Coronary artery (tissue), 2 donors: ENCODE results near the gene TRAPPC12.
"Not testable (repeated sequence)": the region's sequence is repeated elsewhere in the genome, so short reads cannot be mapped to it uniquely, and the experiment has no call there.

Experiments used
- DNase-seq: peaks from one replicate; pipeline ENCODE4 v3.0.0-alpha.2; 2017; ENCODE audit warnings: low spot score
- H3K27ac ChIP-seq, 2 donors: fragments of 200-600 bp; sonication (generic); one replicate each; pipeline ENCODE4 v1.5.1; 2016 to 2019
- H3K4me3 ChIP-seq: fragments of 200-600 bp; sonication (generic); 2 replicates; pipeline ENCODE4 v1.5.1; 2016; ENCODE audit warnings: mild to moderate bottlenecking, moderate library complexity
- CTCF ChIP-seq: fragments of 200-600 bp; sonication (generic); IDR thresholded peaks from one replicate; pipeline ENCODE4 v1.5.1; 2019; ENCODE audit warnings: antibody characterized with exemption

The TRAPPC12 gene

GRCh38 chr2:3490191-3491170, 111.0 kb downstream of the TRAPPC12 start:
- peak; percentile 62 for DNase-seq
- TF ChIP-seq CTCF, result no peak
- no peak overlapping the region for H3K4me3 ChIP-seq
- no peak overlapping the region for H3K27ac ChIP-seq

- TF ChIP-seq CTCF, result no peak
- Histone ChIP-seq H3K4me3 (no peak overlapping the region), H3K27ac (no peak overlapping the region)
- DNase-seq, result peak; percentile 3
Measured at GRCh38 chr2:3491306-3491705, 111.8 kb downstream of the TRAPPC12 start.

GRCh38 chr2:3491716-3492474, 112.4 kb downstream of the TRAPPC12 start:
- H3K4me3 ChIP-seq, result no peak overlapping the region
- H3K27ac ChIP-seq, result peak overlapping the region in 1 of 2 donors; percentile 74
- TF ChIP-seq CTCF, result no peak
- peak; percentile 69 for DNase-seq

GRCh38 chr2:3492475-3492787, 112.9 kb downstream of the TRAPPC12 start:
- H3K27ac ChIP-seq, result peak overlapping the region; percentile 35 to 74
- not testable (repeated sequence) for H3K4me3 ChIP-seq, DNase-seq

- peak; percentile 92 for DNase-seq
- Histone ChIP-seq H3K27ac (peak overlapping the region; percentile 35 to 74), H3K4me3 (peak overlapping the region; percentile 4)
- TF ChIP-seq CTCF, result no peak
Measured at GRCh38 chr2:3492951-3493614, 113.6 kb downstream of the TRAPPC12 start.

- peak overlapping the region; percentile 4 for H3K4me3 ChIP-seq
- H3K27ac ChIP-seq, result peak overlapping the region; percentile 35 to 74
- peak; percentile 75 for DNase-seq
- TF ChIP-seq CTCF, result no peak
Measured at GRCh38 chr2:3493615-3494007, 114.1 kb downstream of the TRAPPC12 start.

GRCh38 chr2:3494984-3495666, 115.6 kb downstream of the TRAPPC12 start:
- no peak for TF ChIP-seq CTCF
- no peak overlapping the region for H3K4me3 ChIP-seq
- peak; percentile 55 for DNase-seq
- no peak overlapping the region for H3K27ac ChIP-seq

- not testable (repeated sequence) for H3K27ac ChIP-seq, H3K4me3 ChIP-seq
- DNase-seq, result peak; percentile 24
Measured at GRCh38 chr2:3496708-3497080, 117.2 kb downstream of the TRAPPC12 start.
